ENCODE results near the gene PRR11. TPM values are rescaled to one million over a fixed set of nuclear protein-coding genes. Genes with fewer than 3 reads are reported as not detected.
"Not testable (repeated sequence)": the region's sequence is repeated elsewhere in the genome, so short reads cannot be mapped to it uniquely, and the experiment has no call there.

Gene PRR11
- total RNA-seq, 2 experiments from 2014 or later: 80.8 to 95.2 TPM

DNA sequence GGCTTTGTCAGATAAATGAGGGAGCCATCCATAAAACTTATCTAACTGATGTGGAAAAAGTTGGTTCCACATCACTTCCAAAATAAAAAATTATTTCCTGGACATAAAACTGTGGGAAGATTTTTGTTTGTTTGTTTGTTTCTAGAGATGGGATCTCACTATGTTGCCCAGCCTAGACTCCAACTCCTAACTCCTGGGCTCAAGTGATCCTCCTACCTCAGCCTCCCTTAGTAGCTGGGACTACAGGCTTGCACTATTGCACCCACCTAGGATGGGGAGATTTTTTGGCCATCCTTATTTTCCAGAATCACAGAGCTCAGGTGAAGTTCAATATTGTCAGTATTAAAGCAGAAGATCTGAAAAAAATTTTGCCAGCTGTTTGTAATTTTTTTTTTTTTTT is 30.5 kb downstream of the PRR11 start:
- Mint-ChIP-seq H3K4me3 (no peak overlapping the region), H3K36me3 (ENCODE audit: low read depth) (peaks cover 40% of the 10 kb centered on the region), H3K27me3 (no peaks in the 10 kb centered on the region), H3K9me3 (no peaks in the 10 kb centered on the region), H3K4me1 (peaks cover 2% of the 10 kb centered on the region), H3K27ac (no peak overlapping the region)
- no peak for DNase-seq
- POLR2A ChIA-PET: no interaction called here
- CTCF ChIA-PET: no interaction called here

DNA sequence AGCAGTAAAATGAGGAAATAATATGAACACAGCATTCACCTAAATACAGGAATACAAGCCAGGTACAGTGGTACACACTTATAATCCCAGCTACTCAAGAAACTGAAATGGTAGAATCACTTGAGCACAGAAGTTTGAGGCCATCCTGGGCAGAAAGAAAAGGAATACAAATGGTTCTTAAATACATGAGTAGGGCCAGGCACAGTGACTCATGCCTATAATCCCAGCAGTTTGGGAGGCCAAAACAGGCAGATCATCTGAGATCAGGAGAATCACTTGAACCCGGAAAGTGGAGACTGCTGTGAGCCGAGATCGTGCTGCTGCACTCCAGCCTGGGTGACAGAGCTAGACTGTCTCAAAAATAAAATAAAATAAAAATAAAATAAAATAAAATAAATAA is 31.3 kb downstream of the PRR11 start:
- ChIA-PET CTCF (interaction anchor here (0.6 kb wide), 1 partner anchor 40 kb away, joined by 3 read pairs; no protein-coding TSS in a partner anchor), POLR2A (interaction anchor here (0.6 kb wide), 1 partner anchor 73 kb away, joined by 5 read pairs; no protein-coding TSS in a partner anchor)
- no peak for DNase-seq
- no peaks in the 10 kb centered on the region for H3K9me3 Mint-ChIP-seq
- H3K27ac Mint-ChIP-seq: no peak overlapping the region
- H3K36me3 Mint-ChIP-seq (ENCODE audit: low read depth): peaks cover 38% of the 10 kb centered on the region
- no peaks in the 10 kb centered on the region for H3K27me3 Mint-ChIP-seq
- H3K4me1 Mint-ChIP-seq: peaks cover 2% of the 10 kb centered on the region
- H3K4me3 Mint-ChIP-seq: no peak overlapping the region

DNA sequence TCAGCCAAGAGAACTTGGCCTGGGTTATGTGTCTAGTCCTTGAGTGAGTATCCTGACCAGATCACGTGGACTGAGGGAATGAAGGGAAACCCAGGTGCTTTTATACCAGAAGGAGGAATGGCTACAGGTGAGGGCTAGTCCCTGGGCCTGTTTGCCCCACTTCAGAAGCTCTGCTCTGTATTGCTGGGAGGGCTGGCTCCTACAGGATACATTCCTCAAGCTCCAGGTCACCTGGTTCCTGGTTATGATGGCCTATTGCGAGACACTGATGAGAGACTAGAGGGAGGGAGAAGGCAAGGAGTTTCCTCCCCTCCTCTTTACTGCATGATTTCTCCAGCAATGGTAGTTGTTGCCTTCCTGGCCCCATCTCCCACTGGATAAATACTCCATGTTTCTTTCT is 35.3 kb downstream of the PRR11 start:
- Mint-ChIP-seq H3K36me3 (ENCODE audit: low read depth) (peaks cover 48% of the 10 kb centered on the region), H3K27me3 (no peaks in the 10 kb centered on the region), H3K4me3 (no peak overlapping the region), H3K9me3 (no peaks in the 10 kb centered on the region), H3K27ac (no peak overlapping the region), H3K4me1 (no peaks in the 10 kb centered on the region)
- ChIA-PET POLR2A (no interaction called here), CTCF (interaction anchor here (0.6 kb wide), 1 partner anchor 267 kb away, joined by 3 read pairs; no protein-coding TSS in a partner anchor)
- DNase-seq: no peak

DNA sequence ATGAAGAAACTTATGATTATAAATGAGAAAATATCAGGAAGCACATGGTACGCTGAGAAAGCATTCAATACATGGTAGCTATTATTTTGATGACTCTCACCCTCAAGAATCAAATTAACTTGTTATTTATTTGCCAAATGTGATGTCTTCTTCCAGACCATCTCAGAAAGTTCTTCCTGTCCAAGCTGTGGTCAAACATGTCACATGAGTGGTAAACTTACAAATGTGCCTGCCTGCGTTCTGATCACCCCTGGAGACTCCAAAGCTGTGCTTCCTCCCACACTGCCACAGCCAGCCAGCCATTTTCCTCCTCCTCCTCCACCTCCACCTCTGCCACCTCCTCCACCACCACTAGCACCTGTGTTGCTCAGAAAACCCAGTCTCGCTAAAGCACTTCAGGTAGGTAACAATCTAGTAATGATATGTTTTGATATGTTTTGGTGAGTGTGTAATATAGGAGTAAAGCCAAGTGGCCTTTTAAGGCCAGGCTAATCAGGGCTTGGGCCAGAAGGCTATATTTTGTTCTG is 37.9 kb downstream of the PRR11 start:
- peaks cover 46% of the 10 kb centered on the region for H3K36me3 Mint-ChIP-seq (ENCODE audit: low read depth)
- H3K27ac Mint-ChIP-seq: no peak overlapping the region
- POLR2A ChIA-PET: no interaction called here

DNA sequence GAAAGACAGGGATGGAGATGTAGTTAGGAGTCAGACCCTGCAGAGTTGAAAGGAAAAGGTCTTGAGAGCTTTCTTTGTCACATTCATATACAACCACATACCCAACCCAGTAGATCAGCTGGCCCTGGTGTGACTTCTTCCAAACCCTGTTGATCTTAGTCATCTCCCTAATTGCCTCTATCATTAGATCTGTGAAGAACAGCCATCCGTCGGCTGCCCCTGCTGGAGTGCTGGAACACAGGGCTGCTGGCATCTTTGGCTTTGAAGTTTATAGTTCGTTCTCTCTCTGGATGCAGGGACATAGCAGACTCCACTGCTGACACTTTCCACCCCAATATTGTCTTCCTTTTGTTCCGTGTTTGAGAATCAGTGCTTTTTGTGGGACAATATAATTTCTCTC is 43.9 kb downstream of the PRR11 start:
- ChIA-PET POLR2A (no interaction called here), CTCF (no interaction called here)
- H3K27ac Mint-ChIP-seq: peak overlapping the region; percentile 46
- H3K9me3 Mint-ChIP-seq: no peaks in the 10 kb centered on the region
- H3K4me3 Mint-ChIP-seq: no peak overlapping the region
- H3K36me3 Mint-ChIP-seq (ENCODE audit: low read depth): peaks cover 39% of the 10 kb centered on the region
- no peaks in the 10 kb centered on the region for H3K27me3 Mint-ChIP-seq
- H3K4me1 Mint-ChIP-seq: no peaks in the 10 kb centered on the region
- DNase-seq: no peak

More for the DNA sequence above, 37.9 kb downstream of the PRR11 start:
- Mint-ChIP-seq H3K4me3 (no peak overlapping the region), H3K4me1 (no peaks in the 10 kb centered on the region), H3K27me3 (no peaks in the 10 kb centered on the region), H3K9me3 (no peaks in the 10 kb centered on the region)
- DNase-seq: no peak
- CTCF ChIA-PET: no interaction called here

DNA sequence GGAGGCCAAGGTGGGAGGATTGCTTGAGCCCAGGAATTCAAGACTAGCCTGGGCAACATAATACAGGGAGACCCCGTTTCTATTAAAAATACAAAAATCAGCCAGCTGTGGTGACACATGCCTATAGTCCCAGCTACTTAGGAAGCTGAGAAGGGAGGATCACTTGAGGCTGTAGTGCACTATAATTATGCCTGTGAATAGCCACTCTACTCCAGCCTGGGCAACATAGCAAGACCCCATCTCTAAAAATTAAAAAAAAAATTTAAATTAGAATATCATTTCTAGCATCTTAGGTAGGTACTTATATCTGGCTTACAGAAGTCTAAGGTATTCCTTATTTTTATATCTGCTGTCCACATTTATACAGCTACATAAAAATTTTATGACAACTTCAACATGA is 46.8 kb downstream of the PRR11 start:
- Mint-ChIP-seq H3K4me1 (no peaks in the 10 kb centered on the region), H3K27me3 (no peaks in the 10 kb centered on the region), H3K36me3 (ENCODE audit: low read depth) (peaks cover 32% of the 10 kb centered on the region), H3K9me3 (no peaks in the 10 kb centered on the region), H3K4me3 (no peak overlapping the region), H3K27ac (no peak overlapping the region)
- no peak for DNase-seq
- CTCF ChIA-PET: interaction anchor here (1.2 kb wide), 1 partner anchor 269 kb away, joined by 3 read pairs; no protein-coding TSS in a partner anchor
- POLR2A ChIA-PET: no interaction called here

DNA sequence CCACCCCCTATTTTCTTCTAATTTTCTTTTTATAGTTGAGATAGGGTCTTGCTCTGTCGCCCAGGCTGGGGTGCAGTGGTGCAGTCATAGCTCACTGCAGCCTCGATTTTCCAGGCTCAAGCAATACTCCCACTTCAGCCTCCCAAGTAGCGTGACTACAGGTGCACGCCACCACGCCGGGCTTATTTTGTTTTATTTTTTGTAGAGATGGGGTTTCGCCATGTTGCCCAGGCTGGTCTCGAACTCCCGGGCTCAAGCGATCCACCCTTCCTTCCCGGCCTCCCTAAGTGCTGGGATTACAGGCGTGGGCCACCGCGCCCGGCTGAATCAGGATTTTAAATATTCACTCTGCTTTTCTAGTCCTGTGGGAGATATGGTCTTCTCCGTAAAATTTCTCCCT is 63.8 kb downstream of the PRR11 start:
- no peak for DNase-seq
- H3K9me3 Mint-ChIP-seq: no peaks in the 10 kb centered on the region
- H3K36me3 Mint-ChIP-seq (ENCODE audit: low read depth): peaks cover 10% of the 10 kb centered on the region
- H3K4me3 Mint-ChIP-seq: no peak overlapping the region
- ChIA-PET CTCF (interaction anchor here (0.9 to 1.3 kb wide), 3 partner anchors 8 to 222 kb away, joined by 3 to 8 read pairs (median 7); partner anchors contain the start of gene SMG8), POLR2A (no interaction called here)
- no peak overlapping the region for H3K27ac Mint-ChIP-seq
- peaks cover 17% of the 10 kb centered on the region for H3K4me1 Mint-ChIP-seq
- H3K27me3 Mint-ChIP-seq: no peaks in the 10 kb centered on the region

DNA sequence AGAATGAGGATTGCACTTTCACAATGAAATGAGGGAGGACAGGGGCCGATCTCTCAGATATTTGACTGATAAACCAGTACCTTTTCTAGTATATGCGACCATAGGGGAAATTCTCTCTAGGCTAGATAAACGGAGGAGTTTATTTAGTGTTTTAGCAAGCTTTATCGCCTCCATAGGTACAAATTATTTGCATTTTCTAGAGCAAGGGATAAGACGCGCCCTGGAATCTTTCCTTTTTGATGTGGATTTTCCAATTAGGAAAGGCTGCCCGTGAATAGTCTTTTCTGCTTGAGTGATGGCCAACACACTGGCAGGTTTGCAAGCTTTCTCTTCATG is 64.4 kb downstream of the PRR11 start:
- Mint-ChIP-seq H3K27ac (peak overlapping the region; percentile 94), H3K36me3 (ENCODE audit: low read depth) (peaks cover 6% of the 10 kb centered on the region), H3K9me3 (no peaks in the 10 kb centered on the region), H3K4me1 (peaks cover 13% of the 10 kb centered on the region), H3K27me3 (no peaks in the 10 kb centered on the region), H3K4me3 (peak overlapping the region; percentile 97)
- no peak for DNase-seq
- ChIA-PET POLR2A (interaction anchor here (0.7 kb wide), 1 partner anchor 113 kb away, joined by 3 read pairs; the partner anchor contains the start of gene TRIM37), CTCF (interaction anchor here (0.9 to 1.3 kb wide), 6 partner anchors 8 to 240 kb away, joined by 3 to 8 read pairs (median 4); partner anchors contain the start of gene SMG8)

DNA sequence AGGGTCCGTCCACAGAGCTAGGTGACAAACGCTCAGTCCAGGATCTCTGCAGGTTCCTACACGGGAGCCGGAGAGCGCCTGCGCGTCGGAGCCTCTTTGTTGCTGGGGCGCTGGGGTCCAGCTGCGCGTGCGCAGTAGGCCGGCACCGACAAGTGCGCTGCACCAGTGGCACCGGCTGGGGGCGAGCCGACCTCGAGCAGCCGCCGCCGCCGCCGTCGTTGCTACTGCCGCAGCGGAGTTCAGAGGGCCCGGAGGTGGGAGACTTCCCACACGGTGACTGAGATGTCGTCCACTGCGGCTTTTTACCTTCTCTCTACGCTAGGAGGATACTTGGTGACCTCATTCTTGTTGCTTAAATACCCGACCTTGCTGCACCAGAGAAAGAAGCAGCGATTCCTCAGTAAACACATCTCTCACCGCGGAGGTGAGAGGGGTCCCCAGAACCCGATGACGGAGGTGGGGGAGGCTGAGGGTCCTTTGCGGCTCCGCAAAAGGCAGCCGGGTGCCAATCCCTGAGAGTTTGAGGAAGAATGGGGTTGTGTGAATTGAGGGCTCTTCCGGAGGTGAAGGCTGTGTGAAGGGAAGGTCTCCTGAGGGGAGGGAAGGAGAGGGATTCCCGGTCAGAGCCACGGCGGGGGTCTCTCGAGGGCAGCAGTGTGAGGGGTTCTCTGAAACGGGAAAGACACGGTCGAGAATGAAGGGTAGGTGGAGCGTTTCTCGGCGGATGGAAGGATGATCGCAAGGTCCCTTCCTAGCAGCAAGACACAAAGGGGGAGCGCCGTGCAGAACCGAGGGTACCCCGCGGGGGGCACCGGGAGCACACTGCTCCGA is 65.0 kb downstream of the PRR11 start, which contains the start of gene GDPD1:
GDPD1 (plus strand) TSS at position 184 of the 831 bp plus-strand sequence; CDS start at position 283, 99 bp downstream.
- peak within 1 kb of the TSS; percentile 94 for H3K27ac Mint-ChIP-seq
- H3K27me3 Mint-ChIP-seq: no peaks in the 10 kb centered on the region
- no peaks in the 10 kb centered on the region for H3K9me3 Mint-ChIP-seq
- CTCF ChIA-PET: interaction anchor here (0.9 to 1.3 kb wide), 6 partner anchors 8 to 240 kb away, joined by 3 to 8 read pairs (median 4); partner anchors contain the start of gene SMG8
- POLR2A ChIA-PET: interaction anchor here (0.7 kb wide), 1 partner anchor 114 kb away, joined by 3 read pairs; the partner anchor contains the start of gene TRIM37
- peak within 1 kb of the TSS; percentile 97 for H3K4me3 Mint-ChIP-seq
- H3K36me3 Mint-ChIP-seq (ENCODE audit: low read depth): peaks cover 6% of the 10 kb centered on the region
- peak; percentile 96 for DNase-seq
- peaks cover 13% of the 10 kb centered on the region for H3K4me1 Mint-ChIP-seq

DNA sequence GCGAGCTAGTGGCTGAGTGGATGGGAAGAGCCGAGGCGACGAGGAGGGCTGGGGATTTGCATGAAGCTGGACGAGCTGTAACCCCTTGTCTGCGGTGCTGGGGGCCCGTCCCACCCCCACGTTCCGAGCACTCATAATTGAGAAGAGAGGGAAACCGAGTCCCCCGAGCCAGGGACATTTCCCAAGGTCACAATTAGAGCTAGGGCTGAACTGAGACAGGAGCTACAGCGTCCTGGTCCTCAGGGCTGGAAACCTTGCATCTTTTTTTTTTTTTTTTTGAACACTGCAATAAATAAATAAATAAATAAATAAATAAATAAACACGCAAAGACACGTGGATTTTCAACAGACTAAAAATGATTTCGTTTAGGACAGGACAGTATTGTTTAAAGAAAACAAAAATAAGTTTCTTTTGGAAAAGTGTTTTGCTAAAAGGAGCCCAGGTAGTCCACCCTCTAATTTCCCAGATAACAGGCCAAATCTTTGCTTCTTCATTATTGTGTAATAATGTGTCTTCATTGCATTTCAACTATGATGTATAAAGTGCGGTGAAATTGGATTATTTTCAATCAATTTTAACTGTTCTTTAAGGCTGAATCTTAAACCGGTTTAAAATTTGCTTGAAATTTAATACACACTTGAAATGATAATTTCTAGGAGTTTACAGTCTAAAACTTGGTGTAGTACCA is 65.8 kb downstream of the PRR11 start:
- H3K4me1 Mint-ChIP-seq: peaks cover 13% of the 10 kb centered on the region
- ChIA-PET POLR2A (no interaction called here), CTCF (interaction anchor here (0.5 to 1.5 kb wide), 3 partner anchors 66 to 767 kb away, joined by 3 to 4 read pairs (median 3); partner anchors contain the start of genes PRR11 and SKA2)
- DNase-seq: peak; percentile 8
- peaks cover 6% of the 10 kb centered on the region for H3K36me3 Mint-ChIP-seq (ENCODE audit: low read depth)
- no peaks in the 10 kb centered on the region for H3K9me3 Mint-ChIP-seq
- H3K27me3 Mint-ChIP-seq: no peaks in the 10 kb centered on the region
- H3K4me3 Mint-ChIP-seq: peak overlapping the region; percentile 97
- H3K27ac Mint-ChIP-seq: peak overlapping the region; percentile 94

DNA sequence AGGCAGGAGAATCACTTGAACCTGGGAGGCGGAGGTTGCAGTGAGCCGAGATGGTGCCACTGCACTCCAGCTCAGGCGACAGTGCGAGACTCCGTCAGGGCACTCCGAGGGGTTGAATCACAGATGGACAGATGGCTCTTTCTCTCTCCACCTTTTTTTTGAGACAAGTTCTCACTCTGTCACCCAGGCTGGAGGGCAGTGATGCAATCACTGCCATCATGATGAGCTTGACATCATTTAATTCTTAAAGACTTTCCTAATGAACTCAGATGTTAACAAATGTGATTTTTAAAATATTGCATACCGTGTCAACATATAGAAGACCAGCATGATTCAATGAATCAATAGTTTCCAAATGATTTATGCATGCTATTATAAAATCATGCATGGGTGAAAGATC is 68.3 kb downstream of the PRR11 start:
- no peaks in the 10 kb centered on the region for H3K9me3 Mint-ChIP-seq
- no peak overlapping the region for H3K27ac Mint-ChIP-seq
- H3K36me3 Mint-ChIP-seq (ENCODE audit: low read depth): peaks cover 6% of the 10 kb centered on the region
- ChIA-PET POLR2A (no interaction called here), CTCF (no interaction called here)
- no peak for DNase-seq
- no peaks in the 10 kb centered on the region for H3K27me3 Mint-ChIP-seq
- peaks cover 13% of the 10 kb centered on the region for H3K4me1 Mint-ChIP-seq
- H3K4me3 Mint-ChIP-seq: no peak overlapping the region

DNA sequence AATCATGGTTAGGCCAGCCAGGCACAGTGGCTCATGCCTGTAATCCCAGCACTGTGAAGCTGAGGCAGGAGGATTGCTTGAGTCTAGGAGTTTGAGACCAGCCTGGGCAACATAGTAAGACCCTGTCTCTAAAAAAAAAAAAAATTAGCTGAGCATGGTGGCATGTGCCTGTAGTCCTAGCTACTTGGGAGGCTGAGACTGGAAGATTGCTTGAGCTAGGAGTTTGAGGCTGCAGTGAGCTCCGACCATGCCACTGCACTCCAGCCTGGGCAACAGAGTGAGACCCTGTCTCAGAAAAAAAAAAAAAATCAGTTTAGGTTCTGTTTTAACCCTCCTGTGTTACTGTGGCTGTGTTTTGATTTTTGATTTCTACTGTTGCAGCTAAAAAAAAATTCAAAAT is 73.0 kb downstream of the PRR11 start:
- ChIA-PET POLR2A (interaction anchor here (0.7 kb wide), 1 partner anchor 467 kb away, joined by 4 read pairs; no protein-coding TSS in a partner anchor), CTCF (interaction anchor here (0.6 to 1.7 kb wide), 3 partner anchors 8 to 17 kb away, joined by 3 to 4 read pairs (median 3); partner anchors contain the start of gene GDPD1)
- H3K9me3 Mint-ChIP-seq; H3K4me1 Mint-ChIP-seq; H3K27me3 Mint-ChIP-seq; H3K36me3 Mint-ChIP-seq (ENCODE audit: low read depth); H3K27ac Mint-ChIP-seq; H3K4me3 Mint-ChIP-seq; DNase-seq: not testable (repeated sequence)

Data from activated CD4-positive, alpha-beta T cell treated with anti-CD3 and anti-CD28 coated beads, Interleukin-2, amount 10 ng/mL, durations not matched to agents 7 days and 5 days (primary cell).